A673 (cell line): Measurements from ENCODE around the gene P2RY2.

Source experiments
- CTCF ChIP-seq: fragments of 300-800, 200-600 bp; sonication (generic); conservative IDR thresholded peaks from 2 replicates; pipeline ENCODE4 v1.5.1; 2017; ENCODE audit warnings: low read depth, mild to moderate bottlenecking, antibody characterized with exemption, low read length, moderate library complexity, mixed read lengths
- EZH2 ChIP-seq: fragments of 200-600 bp; sonication (generic); IDR thresholded peaks from 2 replicates; pipeline ENCODE4 v1.6.1; 2017; ENCODE audit warnings: borderline replicate concordance, low read depth, mild to moderate bottlenecking, mixed read lengths, antibody characterized with exemption, low read length; ENCODE audit not compliant: poor library complexity, severe bottlenecking

- TF ChIP-seq CTCF: no peak
- TF ChIP-seq EZH2: no peak
Observed at GRCh38 chr11:73234471-73235181, 16.5 kb downstream of the P2RY2 start.
